ENCODE data around the gene SOX15. TPM values are rescaled to one million over a fixed set of nuclear protein-coding genes. Genes with fewer than 3 reads are reported as not detected.
A peak's percentile ranks its signal among the peaks of the same experiment; 100 is the strongest.

The SOX15 gene
- 1.0 TPM for polyA plus RNA-seq (2012; ENCODE audit: low read depth, missing spikeins)

DNA sequence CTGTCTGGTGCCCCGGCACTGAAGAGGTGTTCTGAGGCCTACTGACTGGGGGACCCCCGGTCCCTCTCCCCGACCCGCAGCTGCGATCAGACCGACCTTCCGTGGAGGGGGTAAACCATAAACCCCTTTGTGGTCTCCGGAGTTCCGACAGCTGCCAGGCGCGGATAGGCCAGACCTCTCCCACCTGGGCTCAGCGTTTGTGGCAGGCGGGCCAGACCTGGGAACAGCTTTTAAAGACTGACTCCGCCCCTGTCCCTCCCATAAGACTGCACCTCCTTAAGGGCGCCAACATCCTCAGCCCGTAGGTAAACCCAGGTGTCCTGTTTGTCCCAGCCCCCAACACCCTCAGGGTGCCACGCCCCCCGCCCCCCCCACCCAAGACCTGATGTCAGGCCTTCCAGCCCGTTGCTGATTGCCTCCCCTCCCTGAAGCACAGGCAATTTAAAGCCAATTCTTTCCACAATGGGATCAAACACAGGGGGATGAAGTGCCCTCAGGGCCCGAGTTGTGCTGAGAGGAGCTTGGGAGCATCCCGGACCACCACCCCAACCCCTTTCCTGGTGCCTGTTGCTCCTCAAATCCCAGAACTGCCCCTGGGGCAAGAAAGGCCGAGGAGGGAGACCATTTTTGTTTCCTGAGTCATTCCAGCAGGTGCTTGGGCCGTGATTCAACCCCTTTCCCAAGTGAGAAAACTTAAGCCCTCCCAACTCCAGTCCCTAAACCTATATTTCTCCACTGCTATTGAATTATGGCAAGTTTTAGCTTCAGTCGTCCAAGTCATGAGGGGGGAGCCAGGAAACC is at the start of gene SOX15:
TSS of gene SOX15 (minus strand) at position 204 of the 801 bp plus-strand sequence. CDS start 418 bp downstream, outside the sequence.
- TF ChIP-seq POLR2AphosphoS5 (IDR thresholded peaks at IDR 0.05; ENCODE audit: low read depth, low read length) (0 out of 2 replicates have a peak, but pooled peaks have one; percentile 5), SPI1 (IDR thresholded peaks at IDR 0.05; ENCODE audit: low read depth, low read length) (no peak)
- FAIRE-seq (no peak), DNase-seq (ENCODE audit: insufficient read length, low spot score) (no peak)

DNA sequence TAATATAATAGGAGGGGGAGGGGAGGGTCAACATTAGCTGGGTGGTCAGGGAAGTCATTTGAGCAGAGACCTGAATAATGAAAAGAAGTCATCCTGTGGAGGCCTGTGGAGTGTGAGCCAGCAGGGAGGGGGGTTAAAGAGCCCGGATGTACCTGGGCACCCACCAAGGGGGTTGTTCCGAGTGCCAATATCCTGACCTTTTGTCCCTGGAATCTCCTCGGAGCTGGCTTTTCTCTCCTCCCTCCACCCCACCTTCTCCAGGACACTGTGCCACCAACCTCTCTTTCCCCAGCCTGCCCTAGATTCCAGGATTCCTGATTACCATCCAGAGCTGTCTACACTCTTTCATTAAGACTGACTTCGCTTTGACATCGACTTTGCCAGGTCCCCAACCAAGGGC is 46.3 kb upstream of the SOX15 start:
- no peak for DNase-seq (ENCODE audit: insufficient read length, low spot score)
- TF ChIP-seq POLR2AphosphoS5 (IDR thresholded peaks at IDR 0.05; ENCODE audit: low read depth, low read length), result no peak
- TF ChIP-seq POLR2A (IDR thresholded peaks at IDR 0.05; ENCODE audit: low read depth, low read length), result no peak
- TF ChIP-seq SPI1 (IDR thresholded peaks at IDR 0.05; ENCODE audit: low read depth, low read length), result no peak
- TF ChIP-seq POU2F2 (IDR thresholded peaks at IDR 0.05; ENCODE audit: low read depth, low read length), result no peak
- TF ChIP-seq TAF1 (IDR thresholded peaks at IDR 0.05; ENCODE audit: low read depth, low read length), result no peak
- no peak for TF ChIP-seq PAX5 (IDR thresholded peaks at IDR 0.05; ENCODE audit: insufficient read depth, low read length, severe bottlenecking)
- no peak for FAIRE-seq

DNA sequence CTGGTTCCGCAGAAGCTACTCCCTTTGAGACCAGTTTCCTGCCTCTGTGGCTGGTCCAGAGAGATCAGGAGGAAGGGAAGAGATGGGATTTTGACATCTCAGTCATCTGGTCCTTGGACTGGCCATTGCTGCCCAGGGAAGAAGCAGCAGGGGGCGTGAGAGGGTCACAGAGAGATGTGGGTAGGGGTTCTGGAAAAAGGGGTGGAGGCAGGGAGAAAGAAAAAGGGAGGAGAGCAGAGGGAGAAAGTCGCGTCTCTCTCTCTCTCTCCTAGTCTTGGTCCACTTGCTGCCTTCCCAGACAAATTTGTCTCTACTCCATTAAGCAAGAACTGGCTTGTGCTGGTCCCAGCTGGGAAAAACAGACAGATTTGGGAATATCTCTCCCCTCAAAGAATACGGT is 44.5 kb upstream of the SOX15 start:
- DNase-seq (ENCODE audit: insufficient read length, low spot score) (no peak), FAIRE-seq (no peak)
- TF ChIP-seq TAF1 (IDR thresholded peaks at IDR 0.05; ENCODE audit: low read depth, low read length) (no peak), SPI1 (IDR thresholded peaks at IDR 0.05; ENCODE audit: low read depth, low read length) (no peak), POLR2A (IDR thresholded peaks at IDR 0.05; ENCODE audit: low read depth, low read length) (no peak), POLR2AphosphoS5 (IDR thresholded peaks at IDR 0.05; ENCODE audit: low read depth, low read length) (no peak), POU2F2 (IDR thresholded peaks at IDR 0.05; ENCODE audit: low read depth, low read length) (no peak), PAX5 (IDR thresholded peaks at IDR 0.05; ENCODE audit: insufficient read depth, low read length, severe bottlenecking) (no peak)

DNA sequence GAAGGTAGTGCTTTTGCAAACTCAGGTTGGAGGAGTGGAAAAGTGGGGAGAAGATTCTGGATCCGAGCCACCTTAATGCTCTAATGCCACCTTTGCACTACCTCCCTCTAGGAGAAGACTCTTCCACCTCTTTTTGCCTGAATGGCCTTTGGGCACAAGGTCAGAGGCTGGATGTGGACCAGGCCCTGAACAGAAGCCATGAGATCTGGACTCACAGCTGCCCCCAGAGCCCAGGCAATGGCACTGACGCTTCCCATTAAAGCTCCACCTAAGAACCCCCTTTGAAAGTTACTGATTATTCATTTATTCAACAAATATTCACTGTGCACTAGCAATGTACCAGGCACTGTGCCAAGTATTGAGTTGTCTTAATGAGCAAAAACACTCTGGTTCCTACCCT is 43.2 kb upstream of the SOX15 start:
- no peak for FAIRE-seq
- DNase-seq (ENCODE audit: insufficient read length, low spot score), result no peak
- TF ChIP-seq POLR2AphosphoS5 (IDR thresholded peaks at IDR 0.05; ENCODE audit: low read depth, low read length) (no peak), PAX5 (IDR thresholded peaks at IDR 0.05; ENCODE audit: insufficient read depth, low read length, severe bottlenecking) (no peak), SPI1 (IDR thresholded peaks at IDR 0.05; ENCODE audit: low read depth, low read length) (no peak), POLR2A (IDR thresholded peaks at IDR 0.05; ENCODE audit: low read depth, low read length) (no peak), TAF1 (IDR thresholded peaks at IDR 0.05; ENCODE audit: low read depth, low read length) (no peak), POU2F2 (IDR thresholded peaks at IDR 0.05; ENCODE audit: low read depth, low read length) (no peak)

DNA sequence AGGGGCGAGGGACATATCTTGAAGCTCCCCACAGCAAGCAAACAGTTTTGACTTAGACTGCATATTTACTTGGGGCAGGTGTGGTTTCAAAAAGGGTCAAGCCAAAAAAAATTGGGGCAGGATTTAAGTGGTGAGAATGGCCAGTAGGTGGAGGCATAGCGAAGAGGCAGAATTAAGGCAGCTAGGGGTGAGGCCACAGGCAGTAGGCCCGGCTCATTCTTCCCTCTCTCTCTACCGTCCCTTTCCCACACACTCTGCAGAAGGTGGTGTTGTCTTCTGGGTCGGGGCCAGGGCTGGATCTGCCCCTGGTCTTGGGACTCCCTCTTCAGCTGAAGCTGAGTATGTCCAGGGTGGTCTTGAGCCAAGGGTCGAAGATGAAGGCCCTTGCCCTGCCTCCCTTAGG is 42.6 kb upstream of the SOX15 start:
- no peak for DNase-seq (ENCODE audit: insufficient read length, low spot score)
- FAIRE-seq, result peak; percentile 83
- TF ChIP-seq SPI1 (IDR thresholded peaks at IDR 0.05; ENCODE audit: low read depth, low read length) (no peak), POU2F2 (IDR thresholded peaks at IDR 0.05; ENCODE audit: low read depth, low read length) (no peak), PAX5 (IDR thresholded peaks at IDR 0.05; ENCODE audit: insufficient read depth, low read length, severe bottlenecking) (no peak), POLR2A (IDR thresholded peaks at IDR 0.05; ENCODE audit: low read depth, low read length) (no peak), POLR2AphosphoS5 (IDR thresholded peaks at IDR 0.05; ENCODE audit: low read depth, low read length) (no peak), TAF1 (IDR thresholded peaks at IDR 0.05; ENCODE audit: low read depth, low read length) (no peak)

DNA sequence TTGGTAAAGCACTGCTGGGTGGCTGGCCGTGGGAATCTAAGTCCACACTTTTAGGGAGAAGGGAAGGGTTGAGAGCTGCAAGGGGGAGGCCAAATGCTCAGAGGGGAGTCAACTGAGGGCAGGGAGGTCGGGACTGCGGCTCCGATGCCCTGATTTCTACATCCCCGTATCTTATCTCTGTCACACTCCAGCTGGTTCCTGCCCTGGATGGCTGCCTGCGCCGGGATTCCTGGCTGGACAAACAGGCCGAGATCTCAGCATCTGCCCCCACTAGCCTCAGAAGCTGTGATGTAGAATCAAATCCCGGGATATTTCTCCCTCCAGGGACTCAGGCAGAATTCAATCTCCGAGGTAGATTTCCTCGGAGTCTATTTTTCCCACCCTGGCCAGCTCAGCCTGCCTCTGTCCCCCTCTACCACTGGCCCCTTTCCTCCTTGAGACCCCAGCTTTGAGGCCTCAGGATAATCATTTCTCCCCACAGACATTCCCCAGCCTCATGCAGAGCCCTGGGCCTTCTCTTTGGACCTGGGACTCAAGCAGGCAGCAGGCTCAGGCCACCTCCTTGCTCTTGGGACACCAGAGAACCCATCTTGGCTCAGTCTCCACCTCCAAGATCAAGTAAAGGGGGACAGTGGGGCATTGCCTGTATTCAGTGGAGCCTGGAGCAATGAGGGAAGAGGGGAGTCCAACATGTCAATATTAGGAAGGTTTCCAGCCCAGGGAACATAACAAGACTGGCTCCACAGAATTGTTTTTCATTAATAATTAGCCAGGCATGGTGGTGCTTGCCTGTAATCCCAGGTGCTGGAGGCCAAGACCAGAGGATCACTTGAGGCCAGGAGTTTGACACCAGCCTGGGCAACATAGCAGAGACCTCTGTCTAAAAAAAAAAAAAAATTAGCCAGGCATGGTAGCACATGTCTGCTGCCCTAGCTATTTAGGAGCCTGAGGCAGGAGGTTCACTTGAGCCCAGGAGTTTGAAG is 41.8 kb upstream of the SOX15 start:
- FAIRE-seq (no peak), DNase-seq (ENCODE audit: insufficient read length, low spot score) (no peak)
- TF ChIP-seq TAF1 (IDR thresholded peaks at IDR 0.05; ENCODE audit: low read depth, low read length), result no peak
- TF ChIP-seq SPI1 (IDR thresholded peaks at IDR 0.05; ENCODE audit: low read depth, low read length), result no peak
- TF ChIP-seq PAX5 (IDR thresholded peaks at IDR 0.05; ENCODE audit: insufficient read depth, low read length, severe bottlenecking), result no peak
- no peak for TF ChIP-seq POLR2AphosphoS5 (IDR thresholded peaks at IDR 0.05; ENCODE audit: low read depth, low read length)
- no peak for TF ChIP-seq POLR2A (IDR thresholded peaks at IDR 0.05; ENCODE audit: low read depth, low read length)
- TF ChIP-seq POU2F2 (IDR thresholded peaks at IDR 0.05; ENCODE audit: low read depth, low read length), result no peak

DNA sequence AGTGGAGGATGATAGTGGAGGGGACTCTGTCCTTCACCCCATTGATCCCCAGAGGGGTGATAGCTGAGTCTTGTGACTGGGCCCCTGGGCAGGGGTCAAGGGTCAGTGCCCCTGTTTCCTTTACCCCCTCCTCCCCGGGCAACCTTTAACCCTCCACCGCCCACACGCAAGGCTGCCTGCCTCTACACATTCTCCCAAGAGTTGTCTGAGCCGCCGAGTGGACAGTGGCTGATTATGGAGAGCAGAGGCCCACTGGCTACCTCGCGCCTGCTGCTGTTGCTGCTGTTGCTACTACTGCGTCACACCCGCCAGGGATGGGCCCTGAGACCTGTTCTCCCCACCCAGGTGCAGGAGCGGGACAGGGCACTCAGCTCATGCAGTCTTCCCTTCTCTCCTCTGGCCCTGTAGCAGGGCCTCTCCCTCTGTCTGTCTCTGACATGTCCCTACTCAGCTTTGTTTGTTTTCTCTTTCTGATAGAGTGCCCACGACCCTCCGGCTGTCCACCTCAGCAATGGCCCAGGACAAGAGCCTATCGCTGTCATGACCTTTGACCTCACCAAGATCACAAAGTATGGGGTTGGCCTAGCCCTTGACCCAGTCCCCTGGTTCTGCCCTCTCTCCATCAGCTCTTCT is 40.2 kb upstream of the SOX15 start, which contains the start of gene SHBG:
TSS of gene SHBG (plus strand) at position 197 of the 633 bp plus-strand sequence. CDS start at position 235, 38 bp downstream.
- DNase-seq (ENCODE audit: insufficient read length, low spot score), result no peak
- TF ChIP-seq POLR2AphosphoS5 (IDR thresholded peaks at IDR 0.05; ENCODE audit: low read depth, low read length) (no peak), PAX5 (IDR thresholded peaks at IDR 0.05; ENCODE audit: insufficient read depth, low read length, severe bottlenecking) (no peak), TAF1 (IDR thresholded peaks at IDR 0.05; ENCODE audit: low read depth, low read length) (no peak), SPI1 (IDR thresholded peaks at IDR 0.05; ENCODE audit: low read depth, low read length) (no peak), POU2F2 (IDR thresholded peaks at IDR 0.05; ENCODE audit: low read depth, low read length) (no peak), POLR2A (IDR thresholded peaks at IDR 0.05; ENCODE audit: low read depth, low read length) (no peak)
- no peak for FAIRE-seq

DNA sequence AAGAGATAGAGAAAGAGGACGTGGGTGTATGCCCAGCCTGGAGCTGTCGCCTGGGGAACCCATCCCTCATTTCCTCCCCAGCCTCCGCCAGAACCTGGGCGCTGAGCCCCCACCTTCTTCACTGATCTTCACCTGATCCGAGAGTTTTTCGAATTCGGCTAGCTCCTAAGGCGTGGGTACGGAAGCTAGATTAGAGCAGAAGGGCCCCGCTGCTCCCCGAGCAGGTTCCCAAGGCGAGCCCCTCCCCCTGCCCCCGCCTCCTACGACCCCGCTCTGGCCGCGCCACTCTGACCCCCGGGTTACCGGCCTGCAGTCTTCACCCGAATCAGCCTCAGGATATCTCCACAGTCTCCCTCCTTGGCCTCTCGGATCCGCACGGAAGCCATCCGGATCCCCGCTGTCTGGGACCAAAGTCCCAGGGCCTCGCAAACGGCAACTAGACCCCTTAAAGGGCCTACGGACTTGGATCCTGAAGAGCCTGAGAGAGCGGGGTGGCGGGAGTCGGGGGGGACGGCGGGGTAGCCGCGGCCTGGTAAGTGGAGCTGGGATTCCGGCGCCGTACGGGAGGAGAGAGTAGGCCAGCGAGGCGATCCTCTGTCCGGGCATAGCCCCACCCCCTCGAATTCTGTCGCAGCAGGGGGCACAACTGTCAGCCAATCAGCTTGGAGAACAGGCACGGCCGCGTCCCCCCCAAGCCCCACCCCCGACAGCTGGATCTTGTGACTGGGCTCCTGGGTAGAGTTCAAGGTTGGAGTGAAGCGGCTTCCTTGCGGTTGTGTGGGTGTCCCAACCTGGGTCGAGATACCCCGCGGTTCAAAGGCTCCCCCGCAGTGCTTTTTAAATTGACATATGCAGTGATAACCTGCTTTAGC is 37.6 kb upstream of the SOX15 start, which contains the start of gene SAT2:
TSS of gene SAT2 (minus strand) at position 572 of the 872 bp plus-strand sequence. CDS start at position 386, 186 bp downstream.
- FAIRE-seq, result peak; percentile 98

More for the DNA sequence above, 37.6 kb upstream of the SOX15 start, which contains the start of gene SAT2:
- DNase-seq (ENCODE audit: insufficient read length, low spot score), result peak; percentile 97
- TF ChIP-seq POU2F2 (IDR thresholded peaks at IDR 0.05; ENCODE audit: low read depth, low read length) (no peak), POLR2AphosphoS5 (IDR thresholded peaks at IDR 0.05; ENCODE audit: low read depth, low read length) (no peak), POLR2A (IDR thresholded peaks at IDR 0.05; ENCODE audit: low read depth, low read length) (peak; percentile 49; the same call in 1 of the 2 replicates)
